Glomerular endothelial cell (primary cell): ENCODE measurements around the gene CYB561A3. TPM values are rescaled to one million over a fixed set of nuclear protein-coding genes. Genes with fewer than 3 reads are reported as not detected.

Source experiments
- DNase-seq: peaks from one replicate; pipeline ENCODE4 v3.0.0-alpha.2; 2011; ENCODE audit warnings: low read depth, low spot score; ENCODE audit errors: extremely low read depth
- total RNA-seq: library from RNA; depleted of rRNA; stranded (reverse); fragments of >200 nt; gene quantifications from 2 replicates; pipeline ENCODE4 v1.2.3, GENCODE V29; 2015

Gene CYB561A3
- total RNA-seq, 1 donor from 2014 or later: 46.1 TPM

DNA sequence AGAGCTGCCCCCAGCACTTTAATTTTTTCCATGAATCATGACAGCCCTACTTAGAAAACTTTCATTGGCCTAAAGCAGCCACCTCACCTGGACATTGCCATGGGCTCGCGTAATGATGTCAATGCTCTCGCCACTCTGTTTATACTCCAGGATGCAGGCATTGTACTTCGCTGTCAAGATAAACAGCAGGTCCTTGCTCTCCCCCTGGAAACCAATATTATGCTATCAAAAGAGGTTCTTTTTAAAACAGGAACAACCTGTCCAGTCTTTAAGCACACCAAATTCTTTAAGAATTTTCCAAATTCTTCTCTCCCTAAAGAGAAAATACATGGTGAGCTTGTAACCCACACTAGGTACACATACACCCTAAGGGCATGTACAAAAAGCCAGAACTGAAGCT, 31.8 kb downstream of the CYB561A3 start:
- no peak for DNase-seq

DNA sequence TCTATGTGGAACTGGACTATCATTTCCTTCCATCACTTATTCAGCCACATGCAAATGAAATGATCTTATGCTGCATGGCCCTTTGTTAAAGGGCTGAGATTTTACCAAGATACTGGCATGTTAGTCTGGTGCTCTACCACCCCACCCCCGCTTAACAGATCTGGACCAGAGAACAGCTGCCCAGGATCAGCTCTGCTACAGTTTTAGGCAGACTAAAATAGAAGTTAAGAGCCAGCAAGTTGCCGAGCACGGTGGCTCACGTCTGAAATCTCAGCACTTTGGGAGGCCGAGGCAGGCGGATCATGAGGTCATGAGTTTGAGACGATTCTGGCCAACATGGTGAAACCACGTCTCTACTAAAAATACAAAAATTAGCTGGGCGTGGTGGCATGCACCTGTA, 33.3 kb downstream of the CYB561A3 start:
- DNase-seq: no peak

DNA sequence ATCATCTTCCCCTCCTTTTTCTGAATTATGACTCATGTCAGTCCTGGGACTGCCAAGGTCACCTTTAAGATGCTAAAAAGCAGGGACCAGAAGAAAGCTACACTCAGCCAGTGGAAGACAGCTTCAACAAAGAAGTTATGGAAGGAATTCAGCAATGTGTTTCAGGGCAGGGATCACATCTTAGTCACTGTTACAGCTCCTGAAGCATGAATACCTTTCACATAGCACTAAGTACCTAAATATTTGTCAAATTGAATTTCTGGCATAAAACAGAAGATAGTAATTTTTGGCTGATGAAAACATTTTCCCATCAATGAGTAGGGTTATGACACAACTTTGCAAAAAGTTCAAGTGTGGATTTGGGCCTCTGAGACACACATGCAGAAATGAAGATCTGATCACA, 34.0 kb downstream of the CYB561A3 start:
- no peak for DNase-seq

DNA sequence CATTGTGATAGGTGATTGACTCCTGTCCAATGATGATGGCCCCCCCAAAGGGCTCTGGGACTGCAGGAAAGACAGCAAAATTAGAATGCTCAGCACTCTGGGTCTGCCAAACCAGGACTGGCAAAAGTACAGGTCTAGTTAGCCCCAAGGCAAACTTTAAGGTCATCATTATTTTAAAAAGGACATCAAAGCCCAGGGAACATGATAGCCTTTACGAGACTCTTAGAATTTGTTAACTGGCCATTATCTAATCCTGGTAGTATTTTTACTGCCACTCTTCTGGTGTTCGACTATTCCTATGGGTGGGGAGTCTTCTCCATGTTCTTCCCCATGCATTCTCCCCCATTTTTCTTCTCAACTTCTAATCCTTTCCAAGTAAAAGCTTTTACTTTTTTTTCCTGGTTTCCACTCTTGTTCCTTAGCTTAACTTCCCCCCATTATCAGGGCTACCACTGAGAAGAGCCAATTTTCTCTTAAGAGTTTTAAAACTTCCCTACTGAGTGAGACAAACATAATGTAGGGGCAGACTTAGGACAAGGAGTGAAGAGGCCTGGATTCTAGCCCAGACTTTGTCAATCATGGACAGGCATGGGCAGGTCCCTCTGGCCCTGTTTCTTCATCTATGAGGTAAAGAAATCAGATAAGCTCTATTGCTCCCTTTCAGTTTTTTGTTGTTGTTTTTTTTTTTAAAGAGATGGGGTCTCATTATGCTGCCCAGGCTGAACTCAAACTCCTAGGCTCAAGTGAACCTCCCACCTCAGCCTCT, 35.9 kb downstream of the CYB561A3 start:
- DNase-seq: no peak

DNA sequence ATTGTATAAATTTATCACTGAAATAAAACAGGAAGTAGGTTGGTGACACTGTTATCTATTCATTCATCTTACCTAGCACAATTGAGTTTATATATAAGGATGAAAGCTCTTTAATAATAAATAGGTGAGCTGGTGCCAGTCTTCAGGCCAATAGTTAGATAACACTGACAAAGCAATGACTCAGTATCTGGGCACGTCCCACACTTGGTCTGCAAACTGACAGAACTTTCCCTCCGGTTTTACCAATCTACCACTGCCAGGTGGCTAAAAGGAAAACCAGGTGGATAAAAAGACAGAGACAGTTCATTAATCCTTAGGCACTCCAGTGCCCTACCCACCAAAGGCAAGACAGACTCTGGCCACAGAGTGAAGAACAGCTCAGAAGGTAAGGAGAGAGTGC, 46.4 kb downstream of the CYB561A3 start:
- DNase-seq: no peak

DNA sequence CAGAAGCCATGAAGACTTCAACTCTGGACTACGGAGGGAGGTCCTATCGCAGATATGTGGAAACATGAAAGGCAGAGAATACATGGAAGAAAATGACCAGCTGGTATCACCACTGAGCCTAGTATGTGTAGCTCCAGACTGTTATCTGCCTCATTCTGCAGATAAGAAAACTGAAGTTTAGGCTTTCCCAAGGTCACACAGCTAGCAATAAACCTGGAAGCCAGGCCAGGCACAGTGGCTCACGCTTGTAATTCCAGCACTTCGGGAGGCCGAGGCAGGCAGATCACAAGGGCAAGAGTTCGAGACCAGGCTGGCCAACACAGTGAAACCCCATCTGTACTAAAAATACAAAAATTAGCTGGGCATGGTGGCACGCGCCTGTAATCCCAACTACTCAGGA, 50.9 kb downstream of the CYB561A3 start:
- DNase-seq: no peak

DNA sequence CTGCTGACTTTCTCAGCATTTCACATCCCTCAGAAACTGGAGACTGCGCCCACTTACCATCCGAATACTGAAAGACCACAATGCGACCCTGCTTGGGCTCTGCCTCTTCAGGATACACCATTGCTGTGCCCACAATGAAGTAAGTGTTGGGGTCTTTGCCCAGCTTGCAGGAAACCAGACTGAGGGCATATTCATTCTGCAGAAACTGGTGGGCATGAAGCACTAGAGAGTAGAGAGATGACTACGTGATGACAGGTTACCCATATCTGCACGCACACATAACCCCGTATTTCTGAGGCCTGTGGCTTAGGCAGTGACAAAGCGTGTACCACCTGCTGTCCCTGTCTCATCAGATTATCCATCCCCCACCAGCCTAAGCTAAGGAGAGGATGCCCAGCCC, 51.9 kb downstream of the CYB561A3 start:
- DNase-seq: no peak

DNA sequence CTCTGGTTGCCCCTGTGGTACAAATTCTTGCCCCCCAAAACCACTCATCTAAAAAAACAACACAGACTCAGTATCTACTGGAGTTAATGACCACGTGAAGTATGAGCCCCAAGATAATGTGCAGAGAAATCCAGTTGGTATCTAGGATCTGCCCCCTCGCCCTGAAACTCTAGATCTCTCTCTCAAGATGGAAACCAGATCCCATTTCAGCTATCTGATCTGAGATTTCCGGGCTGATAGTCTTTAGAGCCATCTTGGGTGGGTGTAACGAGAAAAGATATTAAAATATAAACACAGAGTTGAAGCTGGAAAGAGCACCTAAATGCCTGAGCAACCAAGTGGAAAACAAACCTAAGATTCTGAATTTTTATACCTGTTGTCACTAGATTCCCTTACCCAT, 52.5 kb downstream of the CYB561A3 start:
- no peak for DNase-seq

DNA sequence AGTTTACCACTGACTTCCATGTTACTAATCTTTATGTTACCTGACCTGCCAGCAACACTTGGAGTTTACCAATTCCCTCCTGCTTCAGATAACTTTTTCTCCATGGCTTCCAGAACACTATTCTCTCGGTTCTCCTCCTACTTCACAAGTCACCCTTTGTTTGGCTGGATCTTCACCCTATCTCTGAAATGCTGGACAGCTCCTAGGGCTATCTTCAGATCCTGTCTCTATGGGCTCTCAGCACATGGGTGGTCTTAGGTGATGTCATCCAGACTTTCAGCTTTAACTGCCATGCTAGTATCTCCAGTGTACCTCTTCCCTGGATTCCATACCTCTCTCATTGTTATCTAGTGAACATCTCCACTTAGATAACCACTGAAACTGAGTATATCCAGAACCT, 54.3 kb downstream of the CYB561A3 start:
- DNase-seq: no peak

DNA sequence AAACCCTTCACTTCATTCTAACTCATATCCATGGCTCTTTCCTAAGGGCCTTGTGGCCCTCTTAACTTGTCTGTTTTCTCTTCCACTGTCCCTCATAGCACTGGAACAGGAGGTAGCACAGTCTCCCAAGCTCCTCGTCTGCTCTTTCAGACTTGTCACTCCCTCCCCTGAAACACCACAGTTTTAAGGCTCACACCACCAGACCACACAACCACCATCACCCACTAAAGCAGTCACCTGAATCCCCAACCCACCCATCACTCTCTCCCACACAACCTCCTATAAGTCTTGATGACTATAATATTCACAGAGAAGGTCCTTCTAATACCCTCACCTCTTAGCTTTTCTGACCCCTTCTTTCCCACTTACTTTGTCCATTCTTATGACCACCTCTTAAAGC, 55.5 kb downstream of the CYB561A3 start:
- no peak for DNase-seq

DNA sequence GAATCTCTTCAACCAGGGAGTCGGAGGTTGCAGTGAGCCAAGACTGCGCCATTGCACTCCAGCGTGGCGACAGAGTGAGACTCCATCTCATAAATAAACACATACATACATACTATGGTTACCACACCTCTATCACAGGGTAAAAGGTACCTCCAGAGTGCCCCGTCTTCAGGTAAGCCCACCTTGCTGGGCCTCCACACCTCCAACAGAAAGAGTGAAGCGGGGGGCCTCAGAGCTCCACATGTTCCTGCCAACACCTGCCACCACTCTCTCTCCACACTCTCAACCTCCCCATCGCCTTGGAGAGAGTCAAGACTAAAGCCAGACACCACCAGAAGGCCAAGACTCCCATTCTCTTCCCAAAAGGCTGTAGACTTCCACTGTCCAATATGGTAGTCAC, 56.3 kb downstream of the CYB561A3 start:
- no peak for DNase-seq

DNA sequence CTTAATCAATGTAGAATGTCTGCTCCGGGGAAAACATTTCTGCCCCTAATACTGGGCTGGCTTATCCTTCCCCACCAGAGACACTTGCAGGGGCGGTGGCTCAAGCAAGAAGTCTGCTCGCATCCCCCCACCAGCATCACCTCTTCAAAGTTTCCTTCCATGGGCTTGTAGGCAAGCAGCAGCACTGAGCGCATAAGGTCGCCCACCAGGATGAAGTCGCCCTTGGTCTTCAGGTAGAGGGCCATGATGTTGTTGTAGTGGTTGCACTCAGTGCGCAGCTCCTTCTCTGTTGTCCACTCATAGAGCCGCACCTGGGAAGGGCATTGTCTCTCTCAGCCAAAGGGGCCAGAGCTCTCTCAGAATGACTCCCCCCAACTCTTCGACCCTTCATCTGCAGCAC, 58.0 kb downstream of the CYB561A3 start:
- DNase-seq: no peak

DNA sequence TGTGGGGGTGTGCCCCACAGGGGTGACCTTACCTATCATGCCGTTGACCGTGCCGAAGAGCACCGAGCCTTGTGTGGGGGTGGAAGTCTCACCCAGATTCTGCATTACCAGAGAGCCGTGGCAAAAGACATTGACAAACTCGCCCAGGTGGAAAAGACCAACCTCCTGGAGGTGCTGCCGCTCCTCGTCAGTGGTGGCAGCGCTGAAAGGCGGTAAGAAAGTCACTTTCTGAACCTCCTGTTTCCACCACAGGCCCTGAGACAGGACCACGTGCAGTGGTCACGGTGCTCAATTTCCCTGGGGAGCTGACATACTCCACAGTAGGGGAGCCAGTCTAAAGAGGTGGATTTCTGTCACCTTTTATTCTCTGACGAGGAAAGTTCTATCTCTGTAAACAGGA, 59.1 kb downstream of the CYB561A3 start:
- DNase-seq: no peak

Other genes starting within 250 kb of the CYB561A3 start
- gene VPS37C, start 200.5 kb downstream of the CYB561A3 start, total RNA-seq: 19.5 and 27.8 TPM in 2 replicates
- gene PGA3, start 158.4 kb downstream of the CYB561A3 start, total RNA-seq: not detected in 2 replicates
- gene PGA4, start 139.5 kb downstream of the CYB561A3 start, total RNA-seq: not detected in 2 replicates
- gene PGA5, start 120.7 kb downstream of the CYB561A3 start, total RNA-seq: not detected in 2 replicates
- gene VWCE, start 66.6 kb downstream of the CYB561A3 start, total RNA-seq: 9.0 and 18.6 TPM in 2 replicates
- gene DDB1, start 28.8 kb downstream of the CYB561A3 start, total RNA-seq: 173 and 184 TPM in 2 replicates
- 23.1 and 29.3 TPM in 2 replicates for gene TKFC, start 28.7 kb downstream of the CYB561A3 start, total RNA-seq
- 19.6 and 22.9 TPM in 2 replicates for gene TMEM138, start 492 bp upstream of the CYB561A3 start, total RNA-seq
- 5.2 and 9.5 TPM in 2 replicates for gene TMEM216, start 30.7 kb upstream of the CYB561A3 start, total RNA-seq
- gene CPSF7, start 68.1 kb upstream of the CYB561A3 start, total RNA-seq: 30.0 and 38.7 TPM in 2 replicates
- 30.2 and 50.1 TPM in 2 replicates for gene SDHAF2, start 68.2 kb upstream of the CYB561A3 start, total RNA-seq
- 0.18 TPM in 1 of 2 replicates, not detected in the other for gene LRRC10B, start 146.9 kb upstream of the CYB561A3 start, total RNA-seq
- gene SYT7, start 219.2 kb upstream of the CYB561A3 start, total RNA-seq: 0.53 and 1.3 TPM in 2 replicates